Tibial artery (tissue), 4 donors: ENCODE data around the gene SIX3.

Experiments used
- DNase-seq, 2 donors: peaks; one replicate each; pipeline ENCODE4 v3.0.0-alpha.2; 2019
- H3K27ac ChIP-seq, 2 donors: fragments of 200-600 bp; sonication (generic) in 1 of 2; 1 replicate in 1 of 2; 2 replicates in 1 of 2; pipeline ENCODE4 v1.5.1; 2018 to 2019; ENCODE audit warnings: mild to moderate bottlenecking in 1 of 2
- H3K27me3 ChIP-seq, 2 donors: fragments of 200-600 bp; sonication (generic) in 1 of 2; one replicate each; pipeline versions ENCODE4 v1.5.1 to v1.6.0; 2016 to 2019
- H3K36me3 ChIP-seq, 3 donors: fragments of 200-600 bp; sonication (generic) in 2 of 3; one replicate each; pipeline ENCODE4 v1.5.1; 2016 to 2019; ENCODE audit warnings: mild to moderate bottlenecking in 2 of 3
- H3K4me1 ChIP-seq, 4 donors: fragments of 200-600 bp; sonication (generic) in 2 of 4; 1 replicate in 3 of 4; 2 replicates in 1 of 4; pipeline ENCODE4 v1.5.1; 2016 to 2019
- H3K4me3 ChIP-seq, 2 donors: fragments of 200-600 bp; sonication (generic) in 1 of 2; 1 replicate in 1 of 2; 2 replicates in 1 of 2; pipeline ENCODE4 v1.5.1; 2018 to 2019; ENCODE audit warnings: mild to moderate bottlenecking in 2 of 2
- H3K9me3 ChIP-seq, 3 donors: fragments of 200-600 bp; sonication (generic) in 1 of 3; one replicate each; pipeline ENCODE4 v1.5.1; 2016 to 2019
- CTCF ChIP-seq, 2 experiments: fragments of 200-600 bp in 1 of 2; fragments of 450-650 bp in 1 of 2; IDR thresholded peaks; one replicate each; pipeline ENCODE4 v1.5.1; 2017 to 2019; ENCODE audit warnings: antibody characterized with exemption in 2 of 2, mild to moderate bottlenecking in 1 of 2, moderate library complexity in 1 of 2
- intact Hi-C: fragments of 100-400 bp; cut with DNase I; formaldehyde crosslinking; loops from one replicate; pipeline ENCODE4 v1.15.0; 2023; ENCODE audit warnings: low total_unique reads

The SIX3 gene

GRCh38 chr2:44904578-44904977, 36.9 kb upstream of the SIX3 start:
- Histone ChIP-seq H3K9me3 (peaks cover 0 to 4% (median 0%) of the 10 kb centered on the region in 3 donors), H3K27ac (no peak overlapping the region), H3K4me1 (no peaks in the 10 kb centered on the region), H3K36me3 (no peaks in the 10 kb centered on the region), H3K4me3 (no peak overlapping the region), H3K27me3 (peaks cover 0 to 34% of the 10 kb centered on the region in 2 donors)
- intact Hi-C loops: no loop called here
- TF ChIP-seq CTCF (IDR thresholded peaks at IDR 0.05): no peak
- DNase-seq: no peak

GRCh38 chr2:44906972-44907371, 34.5 kb upstream of the SIX3 start:
- no peak for DNase-seq
- TF ChIP-seq CTCF (IDR thresholded peaks at IDR 0.05): no peak
- Histone ChIP-seq H3K4me3 (no peak overlapping the region), H3K36me3 (no peaks in the 10 kb centered on the region), H3K27ac (no peak overlapping the region), H3K9me3 (peaks cover 0 to 16% (median 10%) of the 10 kb centered on the region in 3 donors), H3K4me1 (no peaks in the 10 kb centered on the region), H3K27me3 (peaks cover 0 to 29% of the 10 kb centered on the region in 2 donors)
- intact Hi-C loops: no loop called here

- no peak for DNase-seq
- TF ChIP-seq CTCF (IDR thresholded peaks at IDR 0.05): no peak
- no peaks in the 10 kb centered on the region for H3K36me3 ChIP-seq
- no peak overlapping the region for H3K27ac ChIP-seq
- intact Hi-C loops: no loop called here
- peaks cover 0 to 16% (median 10%) of the 10 kb centered on the region in 3 donors for H3K9me3 ChIP-seq
- H3K4me1 ChIP-seq: no peaks in the 10 kb centered on the region
- H3K27me3 ChIP-seq: peaks cover 0 to 22% of the 10 kb centered on the region in 2 donors
- no peak overlapping the region for H3K4me3 ChIP-seq
Observed at GRCh38 chr2:44909831-44910230, 31.7 kb upstream of the SIX3 start.

- peak in 1 of 2 donors; percentile 65 for DNase-seq
- H3K27me3 ChIP-seq: peaks cover 0 to 4% of the 10 kb centered on the region in 2 donors
- H3K9me3 ChIP-seq: peaks cover 0 to 16% (median 10%) of the 10 kb centered on the region in 3 donors
- intact Hi-C loops: no loop called here
- H3K4me1 ChIP-seq: no peaks in the 10 kb centered on the region
- H3K4me3 ChIP-seq: no peak overlapping the region
- no peak for TF ChIP-seq CTCF (IDR thresholded peaks at IDR 0.05)
- no peak overlapping the region for H3K27ac ChIP-seq
- H3K36me3 ChIP-seq: no peaks in the 10 kb centered on the region
Observed at GRCh38 chr2:44912660-44913059, 28.8 kb upstream of the SIX3 start.

GRCh38 chr2:44916291-44916690, 25.2 kb upstream of the SIX3 start:
- no peaks in the 10 kb centered on the region for H3K4me1 ChIP-seq
- H3K4me3 ChIP-seq: no peak overlapping the region
- TF ChIP-seq CTCF (IDR thresholded peaks at IDR 0.05): no peak
- no peak overlapping the region for H3K27ac ChIP-seq
- peaks cover 0 to 4% (median 0%) of the 10 kb centered on the region in 3 donors for H3K9me3 ChIP-seq
- peaks cover 0 to 25% of the 10 kb centered on the region in 2 donors for H3K27me3 ChIP-seq
- intact Hi-C loops: no loop called here
- no peaks in the 10 kb centered on the region for H3K36me3 ChIP-seq
- DNase-seq: no peak
